Stimulated activated CD8-positive, alpha-beta memory T cell treated with anti-CD3 and anti-CD28 coated beads, Interleukin-15, amount 100 ng/mL, for 48 hours (primary cell): ENCODE measurements around the gene CLASP2.

Experiments used
- DNase-seq, 2 donors: peaks; one replicate each; pipeline ENCODE4 v3.0.0-alpha.2; 2020; ENCODE audit warnings: low read depth in 2 of 2

Gene CLASP2

GRCh38 chr3:33636125-33636850, 81.8 kb downstream of the CLASP2 start:
- no peak for DNase-seq

GRCh38 chr3:33634262-33634661, 83.8 kb downstream of the CLASP2 start:
- no peak for DNase-seq

GRCh38 chr3:33629219-33629618, 88.8 kb downstream of the CLASP2 start:
- no peak for DNase-seq

GRCh38 chr3:33624756-33625155, 93.3 kb downstream of the CLASP2 start:
- DNase-seq = no peak

- DNase-seq = no peak
Measured at GRCh38 chr3:33613041-33613440, 105.0 kb downstream of the CLASP2 start.

- DNase-seq = no peak
Measured at GRCh38 chr3:33612607-33613006, 105.4 kb downstream of the CLASP2 start.

- no peak for DNase-seq
Measured at GRCh38 chr3:33602829-33603228, 115.2 kb downstream of the CLASP2 start.

- no peak for DNase-seq
Measured at GRCh38 chr3:33597257-33597689, 120.8 kb downstream of the CLASP2 start.

- no peak for DNase-seq
Measured at GRCh38 chr3:33592999-33593398, 125.1 kb downstream of the CLASP2 start.

GRCh38 chr3:33590541-33590940, 127.5 kb downstream of the CLASP2 start:
- DNase-seq = no peak

- no peak for DNase-seq
Measured at GRCh38 chr3:33586402-33586801, 131.7 kb downstream of the CLASP2 start.

- no peak for DNase-seq
Measured at GRCh38 chr3:33582234-33582633, 135.8 kb downstream of the CLASP2 start.

GRCh38 chr3:33581666-33582065, 136.4 kb downstream of the CLASP2 start:
- DNase-seq = no peak

GRCh38 chr3:33579840-33580239, 138.2 kb downstream of the CLASP2 start:
- DNase-seq = no peak

GRCh38 chr3:33579178-33579510, 138.9 kb downstream of the CLASP2 start:
- DNase-seq = no peak

- DNase-seq = no peak
Measured at GRCh38 chr3:33578325-33579177, 139.5 kb downstream of the CLASP2 start.

GRCh38 chr3:33577588-33577987, 140.5 kb downstream of the CLASP2 start:
- no peak for DNase-seq

- no peak for DNase-seq
Measured at GRCh38 chr3:33577173-33577572, 140.9 kb downstream of the CLASP2 start.

- DNase-seq = no peak
Measured at GRCh38 chr3:33575311-33575710, 142.7 kb downstream of the CLASP2 start.

GRCh38 chr3:33557829-33558228, 160.2 kb downstream of the CLASP2 start:
- DNase-seq = no peak

GRCh38 chr3:33557279-33557678, 160.8 kb downstream of the CLASP2 start:
- DNase-seq = no peak

- DNase-seq = no peak
Measured at GRCh38 chr3:33547101-33547500, 171.0 kb downstream of the CLASP2 start.

- no peak for DNase-seq
Measured at GRCh38 chr3:33544126-33544525, 173.9 kb downstream of the CLASP2 start.
